ENCODE results near the gene LOXHD1. TPM values are rescaled to one million over a fixed set of nuclear protein-coding genes. Genes with fewer than 3 reads are reported as not detected.

LOXHD1 gene
- total and polyA plus RNA-seq, 2 of the 4 experiments (the other 2 are of a cell fraction): not detected

DNA sequence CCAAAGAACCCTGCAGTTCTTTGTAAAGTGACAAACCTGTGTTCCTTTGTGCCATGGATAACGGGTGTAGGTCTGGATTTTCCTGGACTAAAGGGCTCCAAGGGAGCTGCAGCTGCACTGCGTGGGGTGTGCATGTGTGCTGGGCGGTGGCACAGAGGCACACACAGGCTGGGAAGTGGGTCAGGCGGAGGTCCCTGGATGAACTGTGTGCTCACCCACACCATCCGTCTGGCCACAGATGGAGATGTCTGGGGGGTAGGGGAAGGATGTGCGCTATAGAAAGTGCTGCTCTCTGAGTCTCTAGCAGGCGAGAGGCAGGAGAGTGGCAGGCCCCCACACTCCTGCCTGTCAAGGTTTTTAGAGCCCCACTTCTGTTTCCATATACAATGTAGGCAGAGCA, 137.2 kb downstream of the LOXHD1 start:
- no peak overlapping the region for H4K8ac ChIP-seq (ENCODE audit: low read depth in 2 of 2, low read length in 2 of 2)
- no peaks in the 10 kb centered on the region for H3K27me3 ChIP-seq (ENCODE audit: control insufficient read depth, insufficient read depth, low read length)
- no peak overlapping the region for H3K4ac ChIP-seq (ENCODE audit: low read depth, low read length)
- no peak overlapping the region for H2AK5ac ChIP-seq (ENCODE audit: low read depth, low read length)
- no peaks in the 10 kb centered on the region for H3K9me1 ChIP-seq (ENCODE audit: insufficient read depth, low read length)
- in situ Hi-C loops (cut with MboI; ENCODE audit: low sequenced_read_pairs): no loop called here
- no peaks in the 10 kb centered on the region for H3K79me1 ChIP-seq (ENCODE audit: low read depth in 1 of 2, low read length in 2 of 2)
- no peak overlapping the region for H4K91ac ChIP-seq (ENCODE audit: insufficient read depth, low read depth, low read length)
- no peak overlapping the region for H3K23ac ChIP-seq (ENCODE audit: low read depth, low read length)
- dilution Hi-C loops (cut with HindIII; ENCODE audit: low sequenced_read_pairs, unreplicated experiment): no loop called here
- intact Hi-C loops (cut with micrococcal nuclease): no loop called here
- H3K56ac ChIP-seq (ENCODE audit: extremely low read depth, insufficient read depth, low read length): no peak overlapping the region
- WGBS, 2 experiments (ENCODE audit: extremely low coverage in 2 of 2, insufficient read length in 1 of 2): no CpG with 5 or more reads among the region's 7 CpGs
- ChIA-PET CTCF (no interaction called here), POLR2A (ENCODE audit: unreplicated experiment) (no interaction called here)
- H4K5ac ChIP-seq (ENCODE audit: low read depth, low read length): no peak overlapping the region
- no peak overlapping the region for H3K18ac ChIP-seq (ENCODE audit: low read depth, low read length)
- H3K4me3 ChIP-seq (ENCODE audit: insufficient read depth, low read depth, low read length): no peak overlapping the region
- no peaks in the 10 kb centered on the region for H3K36me3 ChIP-seq (ENCODE audit: control insufficient read depth, insufficient read depth, low read length)
- no peaks in the 10 kb centered on the region for H3K9me3 ChIP-seq (ENCODE audit: control insufficient read depth, insufficient read depth, low read length)
- no TSS peak for BruUV-seq (replicated peaks)
- no peak overlapping the region for H3K9ac ChIP-seq (ENCODE audit: low read depth, low read length)
- H3K14ac ChIP-seq (replicated peaks; ENCODE audit: low read depth, low read length): no peak overlapping the region
- H3K27ac ChIP-seq (ENCODE audit: insufficient read depth, low read length): no peak overlapping the region
- H3K4me2 ChIP-seq (ENCODE audit: low read depth, low read length): no peak overlapping the region
- no peak overlapping the region for H2BK20ac ChIP-seq (ENCODE audit: low read depth, low read length)
- no peaks in the 10 kb centered on the region for H3K4me1 ChIP-seq (ENCODE audit: control insufficient read depth, insufficient read depth, low read length)
- no peak overlapping the region for H2BK5ac ChIP-seq (ENCODE audit: low read depth, low read length, poor library complexity, severe bottlenecking)
- TF ChIP-seq CEBPB (IDR thresholded peaks at IDR 0.05; ENCODE audit: low read depth, low read length): no peak
- H2AFZ ChIP-seq (replicated peaks; ENCODE audit: low read length, poor library complexity): no peak overlapping the region
- no peak for DNase-seq
- H4K20me1 ChIP-seq (ENCODE audit: insufficient read depth, low read length): no peaks in the 10 kb centered on the region
- no peak for ATAC-seq (ENCODE audit: low read depth)
- H2BK15ac ChIP-seq (ENCODE audit: low read depth, low read length): no peak overlapping the region
- no peak overlapping the region for H2AK9ac ChIP-seq (replicated peaks; ENCODE audit: low read depth, low read length, poor library complexity)
- H2BK120ac ChIP-seq (ENCODE audit: low read depth, low read length): no peak overlapping the region
